Panc1 (cell line): ENCODE data around the gene RCBTB2.

ENCODE experiments used
- CTCF ChIP-seq: fragments of 450-650 bp; IDR thresholded peaks from 2 replicates; pipeline ENCODE4 v1.5.1; 2017; ENCODE audit warnings: mild to moderate bottlenecking
- POLR2AphosphoS5 ChIP-seq: IDR thresholded peaks from 2 replicates; pipeline ENCODE4 v1.6.1; 2012; ENCODE audit warnings: mild to moderate bottlenecking, low read depth, low read length, moderate library complexity
- REST ChIP-seq, 2 experiments: IDR thresholded peaks; 2 replicates each; pipeline ENCODE4 v1.6.1; 2011 to 2012; ENCODE audit warnings: low read depth in 2 of 2, control low read depth in 1 of 2, low read length in 1 of 2, mild to moderate bottlenecking in 1 of 2, moderate library complexity in 1 of 2; ENCODE audit not compliant: insufficient read depth in 1 of 2
- SIN3A ChIP-seq: IDR thresholded peaks from 2 replicates; pipeline ENCODE4 v1.6.1; 2012; ENCODE audit warnings: low read depth, mild to moderate bottlenecking, low read length, moderate library complexity, borderline replicate concordance; ENCODE audit not compliant: insufficient read depth
- TCF7L2 ChIP-seq: IDR thresholded peaks from 2 replicates; pipeline ENCODE4 v1.6.1; 2011; ENCODE audit warnings: mild to moderate bottlenecking, low read depth, low read length, inconsistent platforms

GRCh38 chr13:48508011-48508410, 24.9 kb downstream of the RCBTB2 start:
- no peak for TF ChIP-seq CTCF
- TF ChIP-seq TCF7L2, result no peak
- TF ChIP-seq POLR2AphosphoS5, result no peak
- TF ChIP-seq REST (IDR thresholded peaks at IDR 0.05; ENCODE audit: insufficient read depth in 1 of 2, low read depth in 2 of 2, low read length in 1 of 2), result no peak
- no peak for TF ChIP-seq SIN3A
